Astrocyte (in vitro differentiated cells and primary cell): ENCODE results near the gene SAMD14.

Experiments
- EZH2 ChIP-seq: IDR thresholded peaks from 2 replicates; pipeline ENCODE4 v1.6.1; 2012; ENCODE audit warnings: mild to moderate bottlenecking, low read length, inconsistent platforms; ENCODE audit not compliant: insufficient read depth
- TF ChIP-seq, protein P1 (sequence below): IDR thresholded peaks from 2 replicates; pipeline ENCODE4 v1.5.1; 2011; ENCODE audit warnings: low read depth, mild to moderate bottlenecking, inconsistent platforms, low read length, moderate library complexity; ENCODE audit not compliant: insufficient read depth

DNA sequence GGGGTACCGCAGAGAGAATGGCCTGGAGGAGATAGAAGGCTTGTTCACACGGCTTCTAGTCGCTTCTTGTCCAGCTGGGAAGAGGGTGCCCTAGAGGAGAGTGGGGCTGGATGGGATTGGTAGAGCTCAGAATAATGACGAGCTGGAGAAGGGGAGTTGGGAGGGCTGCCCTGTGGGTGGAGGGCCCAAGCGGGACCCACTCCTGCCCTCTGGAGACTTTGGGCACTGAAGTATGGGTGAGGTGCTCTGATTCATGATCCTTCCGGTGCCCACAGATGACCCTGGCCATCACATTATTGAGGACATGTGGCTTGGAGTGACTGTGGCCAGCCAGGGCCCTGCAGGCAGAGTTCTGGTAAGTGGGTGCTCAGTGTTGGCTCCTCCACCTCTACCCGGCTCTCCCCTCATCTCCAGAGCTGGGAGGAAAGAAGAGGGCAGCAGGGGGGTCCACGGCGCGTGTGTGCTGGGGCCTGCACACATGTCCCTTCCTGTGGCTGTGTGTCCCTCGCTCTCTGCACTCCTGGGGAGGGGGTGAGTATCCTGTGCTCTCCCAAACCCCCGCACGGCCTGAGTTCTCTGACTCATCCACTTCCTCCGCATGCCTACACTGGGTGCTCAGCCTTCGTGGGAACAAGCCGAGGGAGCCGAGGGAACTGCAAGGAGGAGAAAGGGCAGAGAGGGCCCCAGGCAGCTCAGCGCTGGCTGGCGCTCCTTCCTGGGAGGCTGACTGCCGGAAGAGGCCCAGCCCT, 65.5 kb downstream of the SAMD14 start:
- TF ChIP-seq, protein P1, sequence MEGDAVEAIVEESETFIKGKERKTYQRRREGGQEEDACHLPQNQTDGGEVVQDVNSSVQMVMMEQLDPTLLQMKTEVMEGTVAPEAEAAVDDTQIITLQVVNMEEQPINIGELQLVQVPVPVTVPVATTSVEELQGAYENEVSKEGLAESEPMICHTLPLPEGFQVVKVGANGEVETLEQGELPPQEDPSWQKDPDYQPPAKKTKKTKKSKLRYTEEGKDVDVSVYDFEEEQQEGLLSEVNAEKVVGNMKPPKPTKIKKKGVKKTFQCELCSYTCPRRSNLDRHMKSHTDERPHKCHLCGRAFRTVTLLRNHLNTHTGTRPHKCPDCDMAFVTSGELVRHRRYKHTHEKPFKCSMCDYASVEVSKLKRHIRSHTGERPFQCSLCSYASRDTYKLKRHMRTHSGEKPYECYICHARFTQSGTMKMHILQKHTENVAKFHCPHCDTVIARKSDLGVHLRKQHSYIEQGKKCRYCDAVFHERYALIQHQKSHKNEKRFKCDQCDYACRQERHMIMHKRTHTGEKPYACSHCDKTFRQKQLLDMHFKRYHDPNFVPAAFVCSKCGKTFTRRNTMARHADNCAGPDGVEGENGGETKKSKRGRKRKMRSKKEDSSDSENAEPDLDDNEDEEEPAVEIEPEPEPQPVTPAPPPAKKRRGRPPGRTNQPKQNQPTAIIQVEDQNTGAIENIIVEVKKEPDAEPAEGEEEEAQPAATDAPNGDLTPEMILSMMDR = no peak
- no peak for TF ChIP-seq EZH2
